Measurements from ENCODE around the gene ARHGAP12.
"Not testable (repeated sequence)": the region's sequence is repeated elsewhere in the genome, so short reads cannot be mapped to it uniquely, and the experiment has no call there.

Gene ARHGAP12

DNA sequence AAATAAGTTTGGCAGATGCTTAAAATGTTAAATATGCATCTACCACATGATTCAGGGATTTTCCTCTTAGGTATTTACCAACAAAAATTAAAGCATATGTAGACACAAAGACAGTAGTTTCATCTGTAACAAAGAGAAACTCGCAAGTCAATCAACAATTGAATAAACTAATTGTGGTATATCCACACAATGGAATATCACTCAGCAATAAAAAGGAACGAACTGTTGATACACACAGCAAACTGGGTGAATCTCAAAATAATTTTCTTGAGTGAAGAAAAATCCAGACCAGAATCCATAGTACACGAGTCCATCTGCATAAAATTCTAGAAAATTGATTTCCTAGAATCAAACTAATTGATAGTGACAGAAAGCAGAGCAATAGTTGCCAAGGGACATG, 5.2 kb downstream of the ARHGAP12 start:
- DNase-seq = no peak

DNA sequence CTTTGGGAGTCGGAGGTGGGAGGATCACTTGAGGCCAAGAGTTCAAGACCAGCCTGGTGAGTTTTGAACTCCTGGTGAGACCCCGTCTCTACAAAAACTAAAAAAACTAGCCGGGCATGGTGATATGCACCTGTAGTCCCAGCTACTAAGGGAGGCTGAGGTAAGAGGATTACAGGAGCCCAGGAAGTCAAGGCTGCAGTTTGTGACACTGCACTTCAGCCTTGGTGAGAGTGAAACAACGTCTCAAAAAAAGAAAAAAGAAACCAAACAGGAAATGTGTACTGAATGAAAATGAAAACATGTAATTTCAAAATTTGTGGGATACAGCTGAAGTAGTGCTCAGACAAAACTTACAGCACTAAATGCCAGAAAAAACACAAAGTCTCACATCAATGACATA, 7.6 kb downstream of the ARHGAP12 start:
- no peak for DNase-seq

- DNase-seq = no peak
These were observed 8.1 kb downstream of the ARHGAP12 start for GRCh38 chr10:31920538-31920937.

DNA sequence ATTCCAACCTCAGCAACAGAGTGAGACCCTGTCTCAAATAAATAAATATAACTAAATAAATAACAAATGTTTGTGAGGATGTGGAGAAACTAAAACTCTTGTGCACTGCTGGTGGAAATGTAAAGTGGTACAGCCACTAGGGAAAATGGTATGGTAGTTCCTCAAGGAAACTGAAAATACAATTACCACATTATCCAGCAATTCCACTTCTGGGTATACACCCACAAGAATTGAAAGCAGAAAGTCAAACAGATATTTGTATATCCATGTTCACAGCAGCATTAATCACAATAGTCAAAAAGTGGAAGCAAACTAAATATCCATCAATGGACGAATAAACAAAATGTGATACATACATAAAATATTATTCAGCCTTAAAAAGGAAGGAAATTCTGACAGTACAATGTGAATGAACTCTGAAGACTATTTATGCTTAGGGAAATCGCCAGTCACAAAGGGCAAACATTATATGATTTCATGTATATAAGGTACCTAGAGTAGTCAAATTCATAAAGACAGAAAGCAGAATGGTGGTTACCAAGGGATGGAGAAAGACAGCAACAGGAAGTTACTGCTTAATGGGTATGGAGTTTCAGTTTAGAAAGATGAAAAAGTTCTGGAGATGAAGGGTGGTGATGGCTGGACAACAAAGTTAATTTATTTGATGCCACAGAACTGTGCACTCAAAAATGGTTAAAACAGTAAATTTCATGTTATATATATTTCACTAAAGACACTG, 9.8 kb downstream of the ARHGAP12 start:
- no peak for DNase-seq

DNA sequence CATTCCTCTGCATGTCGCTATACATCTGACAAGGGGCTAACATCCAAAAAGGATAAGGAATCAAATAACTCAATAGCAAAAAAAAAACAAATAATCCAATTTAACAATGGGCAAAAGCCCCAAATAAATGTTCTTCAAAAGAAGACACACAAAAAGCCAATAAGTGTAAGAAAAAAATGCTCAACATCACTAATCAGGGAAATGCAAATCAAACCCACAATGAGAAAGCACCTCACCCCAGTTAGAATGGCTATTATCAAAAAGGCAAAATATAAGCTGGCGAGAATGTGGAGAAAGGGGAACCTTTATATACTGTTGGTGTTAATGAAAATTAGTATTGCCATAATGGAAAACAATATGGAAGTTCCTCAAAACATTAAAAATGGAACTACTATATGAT, 14.3 kb downstream of the ARHGAP12 start:
- DNase-seq = no peak

DNA sequence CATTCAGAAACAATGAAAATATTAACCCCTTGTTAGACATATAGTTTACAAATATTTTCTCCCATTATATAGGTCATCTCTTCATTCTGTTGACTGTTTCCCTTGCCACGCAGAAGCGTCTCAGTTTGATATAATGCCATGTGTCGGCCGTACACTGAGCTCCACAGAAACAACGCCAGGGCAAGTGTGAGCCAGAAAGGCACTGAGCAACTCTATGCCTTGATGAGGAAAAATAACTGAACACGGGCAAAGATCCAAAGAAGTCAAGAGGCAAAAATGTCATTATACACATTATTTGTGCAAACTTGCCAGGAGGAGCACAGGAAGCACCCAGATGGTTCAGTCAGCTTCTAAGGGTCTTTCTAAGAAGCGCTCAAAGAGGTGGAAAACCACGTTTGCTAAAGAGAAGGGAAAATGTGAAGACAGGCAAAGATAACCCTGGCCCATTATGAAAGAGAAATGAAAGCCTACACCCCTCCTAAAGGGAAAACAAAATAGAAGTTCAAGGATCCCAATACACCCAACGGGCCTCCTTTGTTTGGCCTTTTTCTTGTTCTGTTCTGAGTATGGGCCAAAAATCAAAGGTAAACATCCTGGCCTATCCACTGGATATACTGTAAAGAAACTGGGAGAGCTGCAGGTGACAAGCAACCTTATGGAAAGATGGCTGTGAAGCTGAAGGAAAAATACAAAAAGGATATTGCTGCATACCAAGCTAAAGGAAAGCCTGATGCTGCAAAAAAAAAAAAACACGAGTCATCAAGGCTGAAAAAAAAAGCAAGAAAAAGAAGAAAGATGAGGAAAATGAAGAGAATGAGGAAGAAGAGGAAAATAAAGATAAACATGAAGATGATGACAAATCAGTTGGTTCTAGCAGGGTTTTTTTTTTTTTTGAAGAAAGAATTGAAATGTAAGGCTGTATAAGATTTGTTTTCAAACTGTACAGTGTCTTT, 15.5 kb downstream of the ARHGAP12 start:
- DNase-seq = peak; percentile 23

GRCh38 chr10:31912289-31912688, 16.3 kb downstream of the ARHGAP12 start:
- DNase-seq = no peak

- DNase-seq = no peak
These were observed 18.6 kb downstream of the ARHGAP12 start for GRCh38 chr10:31910016-31910415.

DNA sequence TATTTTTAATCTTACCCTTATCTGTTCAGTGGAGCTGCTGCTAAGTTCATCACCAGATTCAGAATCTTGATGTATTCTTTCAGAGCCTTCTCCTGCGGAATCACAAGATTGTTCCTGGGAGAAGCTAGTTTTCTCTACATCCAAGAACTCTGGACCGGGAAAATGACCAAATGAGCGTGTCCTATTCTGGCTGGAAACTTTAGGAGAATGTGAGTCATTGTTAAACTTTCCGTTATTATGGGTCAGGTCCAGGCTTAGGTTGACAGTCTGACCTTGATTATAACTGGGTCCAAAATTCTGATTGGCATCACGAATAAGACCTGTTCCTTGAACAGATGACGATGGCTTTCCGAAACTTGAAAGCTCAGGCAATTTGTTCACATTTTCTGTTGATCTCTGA, 20.5 kb downstream of the ARHGAP12 start:
- DNase-seq = no peak

GRCh38 chr10:31906039-31906438, 22.6 kb downstream of the ARHGAP12 start:
- no peak for DNase-seq

DNA sequence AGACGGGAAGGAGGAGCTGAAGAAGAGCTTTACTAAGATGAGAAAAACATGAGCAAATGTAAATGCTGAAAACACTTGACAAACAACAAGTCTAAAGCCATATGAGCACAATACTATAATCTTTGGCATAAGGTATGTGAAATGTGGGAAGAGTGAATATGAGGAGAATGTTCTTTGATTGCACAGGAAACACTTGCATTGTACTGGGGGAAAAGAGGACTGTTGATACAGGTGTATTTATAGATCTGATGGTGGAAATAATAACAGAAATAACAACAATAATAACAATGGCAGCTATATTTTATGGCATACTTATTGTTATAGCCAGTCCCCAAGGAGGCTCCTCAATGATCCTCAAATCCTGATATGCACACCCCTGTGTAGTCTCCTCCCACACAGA, 23.0 kb downstream of the ARHGAP12 start:
- no peak for DNase-seq

DNA sequence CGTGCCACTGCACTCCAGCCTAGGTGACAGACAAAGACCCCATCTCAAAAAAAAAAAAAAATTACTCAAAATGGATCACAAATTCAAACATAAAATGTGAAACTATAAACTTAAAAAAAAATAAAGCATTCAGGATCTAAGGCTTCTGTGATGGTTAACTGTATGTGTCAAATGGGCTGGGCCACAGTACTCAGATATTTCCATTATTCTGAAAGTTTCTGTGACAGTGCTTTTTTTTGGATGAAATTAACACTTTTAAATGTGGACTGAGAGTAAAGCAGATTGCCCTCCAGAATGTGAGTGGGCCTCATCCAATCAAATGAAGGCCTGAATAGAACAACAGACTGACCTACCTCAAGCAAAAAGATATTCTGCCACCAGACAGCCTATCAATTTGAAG, 26.0 kb downstream of the ARHGAP12 start:
- no peak for DNase-seq

DNA sequence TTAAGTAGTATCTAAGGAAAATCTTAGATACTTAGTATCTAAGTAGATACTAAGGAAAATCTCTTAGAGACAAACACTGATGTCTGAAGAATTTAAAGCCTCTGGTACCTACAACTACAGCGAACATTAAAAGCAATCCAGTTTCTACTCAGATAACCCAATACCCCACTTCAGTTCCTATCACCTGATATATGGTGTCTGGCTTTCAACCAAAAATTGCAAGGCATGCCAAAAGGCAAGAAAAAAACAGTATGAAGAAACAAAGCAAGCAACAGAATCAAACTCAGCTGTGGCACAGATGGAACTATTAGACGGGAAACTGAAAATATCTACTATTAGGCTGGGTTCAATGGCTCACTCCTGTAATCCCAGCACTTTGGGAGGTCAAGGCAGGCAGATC, 31.1 kb downstream of the ARHGAP12 start:
- DNase-seq = no peak

DNA sequence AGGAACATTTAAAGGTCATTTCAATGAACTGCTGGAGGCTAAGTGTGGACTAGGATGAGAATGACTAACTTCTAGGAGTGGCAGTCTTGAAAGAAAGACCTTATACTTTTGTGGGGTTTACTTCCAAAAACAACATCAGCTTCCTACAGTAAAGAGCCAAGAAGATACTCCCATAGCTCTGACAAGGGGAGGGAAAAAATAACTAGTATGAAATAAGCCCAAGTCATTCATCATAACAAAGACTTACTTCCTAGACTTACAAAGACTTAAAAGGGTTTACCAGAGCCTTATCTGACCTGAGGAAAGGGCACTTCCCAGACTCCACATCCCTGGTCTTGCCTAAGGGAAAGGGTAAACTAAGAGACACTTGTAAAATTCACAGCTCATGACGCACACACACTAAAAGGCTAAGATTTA, 31.7 kb downstream of the ARHGAP12 start:
- DNase-seq = no peak

DNA sequence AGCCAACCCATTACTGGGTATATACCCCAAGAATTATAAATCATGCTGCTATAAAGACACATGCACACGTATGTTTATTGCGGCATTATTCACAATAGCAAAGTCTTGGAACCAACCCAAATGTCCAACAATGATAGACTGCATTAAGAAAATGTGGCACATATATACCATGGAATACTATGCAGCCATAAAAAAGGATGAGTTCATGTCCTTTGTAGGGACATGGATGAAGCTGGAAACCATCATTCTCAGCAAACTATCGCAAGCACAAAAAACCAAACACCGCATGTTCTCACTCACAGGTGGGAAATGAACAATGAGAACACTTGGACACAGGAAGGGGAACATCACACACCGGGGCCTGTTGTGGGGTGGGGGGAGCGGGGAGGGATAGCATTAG, 32.9 kb downstream of the ARHGAP12 start:
- not testable (repeated sequence) for DNase-seq

GRCh38 chr10:31888442-31888841, 40.2 kb downstream of the ARHGAP12 start:
- DNase-seq = no peak

DNA sequence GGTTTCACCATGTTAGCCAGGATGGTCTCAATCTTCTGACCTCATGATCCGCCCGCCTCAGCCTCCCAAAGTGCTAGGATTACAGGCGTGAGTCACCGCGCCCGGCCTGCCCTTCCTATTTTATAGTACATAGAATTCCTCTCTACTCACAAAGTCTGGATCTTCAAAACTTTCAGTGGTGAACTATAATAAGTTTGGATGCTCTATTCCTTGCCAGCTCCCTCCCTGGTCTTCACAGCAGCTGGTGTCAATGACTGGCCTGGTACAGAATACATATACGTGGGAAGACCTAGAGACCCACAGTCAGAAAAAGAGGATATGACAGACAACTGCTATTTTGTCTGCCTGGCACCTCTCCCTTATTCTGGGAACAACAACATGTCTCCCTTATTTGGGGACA, 40.8 kb downstream of the ARHGAP12 start:
- DNase-seq = no peak

DNA sequence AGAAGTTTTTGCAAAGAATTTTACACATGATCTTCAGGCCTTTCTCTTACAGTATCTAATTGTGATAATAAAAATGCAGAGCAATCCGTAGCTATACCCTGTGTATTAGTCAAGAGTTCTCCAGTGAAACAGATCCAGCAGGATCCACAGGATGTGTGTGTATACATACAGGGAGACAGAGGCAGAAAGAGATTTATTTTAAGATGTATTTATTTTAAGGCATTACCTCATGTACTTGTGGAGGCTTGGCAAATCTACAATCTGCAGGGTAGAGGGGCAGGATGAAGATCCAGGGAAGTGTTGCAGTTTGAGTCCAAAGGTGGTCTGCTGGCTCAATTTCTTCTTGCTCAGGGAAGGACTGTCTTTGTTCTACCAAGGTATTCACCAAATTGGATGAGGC, 41.7 kb downstream of the ARHGAP12 start:
- DNase-seq = no peak

DNA sequence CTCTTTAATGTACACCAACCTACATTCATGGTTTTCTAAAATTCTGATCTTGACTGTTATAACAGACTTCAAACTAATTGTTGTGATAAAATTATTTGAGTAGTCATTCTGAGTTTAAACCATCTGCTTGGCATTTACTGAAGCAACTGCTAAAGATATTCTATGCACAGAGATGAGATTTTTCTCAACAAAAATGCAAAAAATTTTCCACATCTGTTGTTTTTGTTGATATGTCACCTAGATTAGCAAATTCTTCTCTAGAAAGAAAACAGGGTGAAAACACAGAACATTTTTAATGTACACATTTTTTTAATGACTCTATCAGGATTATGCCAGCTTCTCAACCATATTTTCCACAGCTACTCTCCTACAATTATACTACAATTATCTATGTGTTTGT, 42.7 kb downstream of the ARHGAP12 start:
- no peak for DNase-seq

DNA sequence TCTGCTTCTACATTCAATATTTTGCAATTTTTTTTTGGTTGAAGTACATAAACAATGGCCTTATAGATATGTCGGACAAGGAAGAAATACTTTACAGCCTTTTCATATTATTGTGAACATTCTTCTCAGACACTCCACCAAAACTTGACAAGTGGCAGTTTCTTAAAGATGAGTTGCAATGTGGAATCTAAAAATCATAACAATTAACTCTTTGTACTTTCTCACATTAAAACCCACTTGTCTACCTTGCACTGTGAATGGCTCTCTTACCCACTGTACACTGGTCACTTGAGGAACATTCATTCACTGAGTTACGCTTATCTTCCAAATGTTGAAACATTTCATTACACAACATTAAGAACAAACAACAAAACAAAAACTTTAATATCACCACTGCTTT, 44.2 kb downstream of the ARHGAP12 start:
- DNase-seq = no peak

- DNase-seq = no peak
These were observed 45.2 kb downstream of the ARHGAP12 start for GRCh38 chr10:31883397-31883796.

DNA sequence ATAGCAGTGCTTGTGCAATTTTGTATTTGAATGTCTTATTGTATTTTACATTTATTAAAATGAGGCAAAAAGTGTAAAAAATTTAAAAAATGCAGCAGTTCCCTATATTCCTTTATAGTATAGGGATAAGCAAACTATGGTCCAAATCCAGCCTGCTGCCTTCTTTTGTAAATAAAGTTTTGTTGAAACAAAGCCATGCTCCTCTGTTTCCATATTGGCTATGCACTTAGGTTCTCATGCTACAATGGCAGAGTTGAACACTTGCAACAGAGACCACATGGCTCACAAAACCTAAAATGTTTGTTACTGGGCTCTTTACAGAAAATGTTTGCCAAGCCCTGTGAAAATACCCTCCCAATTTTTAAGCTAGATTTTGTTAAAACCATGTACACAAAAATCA, 50.1 kb downstream of the ARHGAP12 start:
- DNase-seq = no peak

DNA sequence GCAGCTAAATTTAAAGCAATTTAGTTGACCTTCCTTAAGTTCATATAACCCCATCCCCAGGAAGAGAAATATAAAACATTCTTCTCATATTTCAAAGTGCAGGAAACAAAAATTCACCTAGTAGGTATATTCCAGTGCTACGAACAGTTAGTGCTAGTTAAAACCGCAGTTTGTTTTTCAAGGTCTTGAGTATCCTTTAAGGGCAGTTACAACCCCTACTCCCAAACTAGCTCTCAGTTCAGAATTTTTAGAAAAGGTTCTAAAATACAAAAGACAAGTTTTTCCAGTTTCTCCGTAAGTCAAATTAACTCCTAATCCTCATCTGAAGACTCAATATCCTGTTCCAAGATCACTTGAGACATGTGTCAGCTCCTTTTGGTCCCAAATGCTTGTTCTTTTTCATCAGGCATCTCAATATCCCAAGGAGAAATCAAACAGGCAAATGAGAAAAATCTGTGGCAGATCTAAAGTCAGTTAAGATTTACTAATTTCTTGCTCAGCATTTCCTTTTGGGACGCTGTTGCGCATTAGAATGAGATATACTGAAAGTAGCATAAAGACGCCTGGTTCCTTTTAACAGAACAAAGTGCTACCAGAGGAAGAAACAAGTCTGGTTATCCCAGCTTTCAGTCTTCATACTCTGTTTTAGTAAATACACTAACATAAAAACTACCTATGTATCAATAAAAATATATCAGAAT, 51.8 kb downstream of the ARHGAP12 start:
- DNase-seq = no peak

DNA sequence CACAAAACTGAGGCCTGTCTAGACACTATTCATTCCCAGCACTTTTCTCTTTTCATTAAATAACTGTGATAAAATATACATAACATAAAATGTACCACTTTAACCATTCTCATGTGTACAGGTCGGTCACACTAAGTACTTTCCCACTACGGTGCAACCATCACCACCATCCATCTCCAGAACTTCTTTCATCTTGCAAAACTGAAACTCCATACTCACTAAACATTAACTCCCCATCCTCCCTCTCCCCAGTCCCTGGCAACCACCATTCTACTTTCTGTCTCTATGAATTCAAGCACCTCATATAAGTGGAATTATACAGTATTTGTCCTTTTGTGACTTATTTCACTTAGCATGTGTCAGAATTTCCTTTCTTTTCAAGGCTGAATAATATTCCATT, 53.0 kb downstream of the ARHGAP12 start:
- no peak for DNase-seq

Measured in retina (tissue), 1 donor.